Tibial nerve (tissue), 4 donors: ENCODE data around the gene DPAGT1. TPM values are rescaled to one million over a fixed set of nuclear protein-coding genes. Genes with fewer than 3 reads are reported as not detected.

Source experiments
- DNase-seq, 2 donors: peaks; one replicate each; pipeline ENCODE4 v3.0.0-alpha.2; 2019; ENCODE audit warnings: low spot score in 2 of 2
- H3K27ac ChIP-seq, 4 donors: fragments of 200-600 bp; sonication (generic) in 3 of 4; one replicate each; pipeline ENCODE4 v1.5.1; 2017 to 2019; ENCODE audit warnings: mild to moderate bottlenecking in 1 of 4
- H3K27me3 ChIP-seq, 2 donors: fragments of 200-600 bp; sonication (generic) in 1 of 2; one replicate each; pipeline versions ENCODE4 v1.5.1 to v1.6.0; 2017 to 2019
- H3K36me3 ChIP-seq, 3 donors: fragments of 200-600 bp; sonication (generic); one replicate each; pipeline ENCODE4 v1.5.1; 2018 to 2019
- H3K4me1 ChIP-seq, 4 donors: fragments of 200-600 bp; sonication (generic) in 3 of 4; one replicate each; pipeline ENCODE4 v1.5.1; 2017 to 2019
- H3K4me3 ChIP-seq, 4 donors: fragments of 200-600 bp; sonication (generic) in 3 of 4; one replicate each; pipeline ENCODE4 v1.5.1; 2017 to 2019; ENCODE audit warnings: mild to moderate bottlenecking in 1 of 4, moderate library complexity in 1 of 4
- H3K9me3 ChIP-seq, 4 donors: fragments of 200-600 bp; sonication (generic) in 3 of 4; one replicate each; pipeline ENCODE4 v1.5.1; 2017 to 2019
- CTCF ChIP-seq, 5 experiments: fragments of 200-600 bp in 3 of 5; fragments of 450-650 bp in 2 of 5; sonication (generic) in 3 of 5; IDR thresholded peaks; one replicate each; pipeline ENCODE4 v1.5.1; 2016 to 2019; ENCODE audit warnings: antibody characterized with exemption in 5 of 5, mild to moderate bottlenecking in 3 of 5, moderate library complexity in 2 of 5
- EP300 ChIP-seq, 2 donors: sonication (generic); formaldehyde crosslinking; IDR thresholded peaks; one replicate each; pipeline ENCODE4 v1.6.1; 2017; ENCODE audit warnings: antibody characterized with exemption in 2 of 2, mild to moderate bottlenecking in 1 of 2
- POLR2A ChIP-seq, 2 donors: fragments of 450-650 bp; IDR thresholded peaks; one replicate each; pipeline ENCODE4 v1.6.1; 2017; ENCODE audit warnings: antibody characterized with exemption in 2 of 2, mild to moderate bottlenecking in 2 of 2, moderate library complexity in 2 of 2
- WGBS, 2 donors: methylation state at CpG; one replicate each; pipeline ENCODE4 v1.1.5; 2018; 5-methylcytosine and 5-hydroxymethylcytosine counted together
- total RNA-seq, 4 donors: library from RNA; depleted of rRNA; stranded (reverse); fragments of >200 nt; gene quantifications; one replicate each; pipeline ENCODE4 v1.1.0, GENCODE V29; 2016

DPAGT1 gene
- total RNA-seq, 4 donors from 2014 or later = 20.7 to 33.9 (median 23.5) TPM

GRCh38 chr11:119126675-119127268 is 25.1 kb upstream of the DPAGT1 start:
- no peak for TF ChIP-seq EP300 (IDR thresholded peaks at IDR 0.05)
- TF ChIP-seq POLR2A (IDR thresholded peaks at IDR 0.05) = no peak
- no peak for TF ChIP-seq CTCF (IDR thresholded peaks at IDR 0.05)
- peaks cover 0 to 28% (median 8%) of the 10 kb centered on the region in 4 donors for H3K4me1 ChIP-seq

GRCh38 chr11:119125821-119126220 is 24.2 kb upstream of the DPAGT1 start:
- Histone ChIP-seq H3K27me3 (no peaks in the 10 kb centered on the region), H3K9me3 (no peaks in the 10 kb centered on the region), H3K4me3 (no peak overlapping the region), H3K27ac (no peak overlapping the region), H3K36me3 (peaks cover 0 to 54% (median 9%) of the 10 kb centered on the region in 3 donors), H3K4me1 (peaks cover 0 to 29% (median 8%) of the 10 kb centered on the region in 4 donors)
- no peak for DNase-seq
- 84 to 87% methylated on average over 6 of the region's 6 CpGs for WGBS, 2 donors
- TF ChIP-seq EP300 (IDR thresholded peaks at IDR 0.05) (no peak), CTCF (IDR thresholded peaks at IDR 0.05) (no peak), POLR2A (IDR thresholded peaks at IDR 0.05) (no peak)

More at GRCh38 chr11:119126675-119127268, 25.1 kb upstream of the DPAGT1 start:
- Histone ChIP-seq H3K36me3 (peaks cover 0 to 63% (median 9%) of the 10 kb centered on the region in 3 donors), H3K4me3 (no peak overlapping the region), H3K27me3 (no peaks in the 10 kb centered on the region), H3K9me3 (no peaks in the 10 kb centered on the region), H3K27ac (no peak overlapping the region)
- DNase-seq = no peak
- WGBS, 2 donors = 41 to 52% methylated on average over 5 of the region's 5 CpGs

GRCh38 chr11:119121811-119122124 is 20.1 kb upstream of the DPAGT1 start:
- Histone ChIP-seq H3K4me3 (peak overlapping the region; percentile 66 to 98 (median 78)), H3K27me3 (no peaks in the 10 kb centered on the region), H3K36me3 (peaks cover 0 to 32% (median 9%) of the 10 kb centered on the region in 3 donors), H3K27ac (peak overlapping the region in 3 of 4 donors; percentile 82 to 92 (median 86)), H3K4me1 (peaks cover 0 to 33% (median 11%) of the 10 kb centered on the region in 4 donors), H3K9me3 (no peaks in the 10 kb centered on the region)
- no peak for TF ChIP-seq EP300 (IDR thresholded peaks at IDR 0.05)
- no peak for TF ChIP-seq POLR2A (IDR thresholded peaks at IDR 0.05)
- TF ChIP-seq CTCF (IDR thresholded peaks at IDR 0.05) = no peak
- 0% methylated on average over 20 of the region's 20 CpGs for WGBS, 2 donors
- no peak for DNase-seq

- no peaks in the 10 kb centered on the region for H3K9me3 ChIP-seq
- no peaks in the 10 kb centered on the region for H3K27me3 ChIP-seq
- H3K27ac ChIP-seq = peak within 1 kb of the TSS; percentile 72 to 92 (median 84)
- 1 to 2% methylated on average over 15 to 52 of the region's 54 CpGs for whole genome bisulfite sequencing, 2 donors
- H3K4me1 ChIP-seq = peaks cover 0 to 28% (median 11%) of the 10 kb centered on the region in 4 donors
- peaks cover 0 to 37% (median 9%) of the 10 kb centered on the region in 3 donors for H3K36me3 ChIP-seq
- peak; percentile 99 for DNase-seq
- H3K4me3 ChIP-seq = peak within 1 kb of the TSS; percentile 66 to 98 (median 78)
- TF ChIP-seq POLR2A (IDR thresholded peaks at IDR 0.05) = peak in 1 of 2 donors; percentile 83
- TF ChIP-seq EP300 (IDR thresholded peaks at IDR 0.05) = peak; percentile 84 to 95
- TF ChIP-seq CTCF (IDR thresholded peaks at IDR 0.05) = peak in 1 of 5 experiments; percentile 25
These were observed 19.6 kb upstream of the DPAGT1 start, which contains the start of gene HINFP for GRCh38 chr11:119121008-119121810. TSS of gene HINFP (plus strand) at chr11:119121580. CDS start at chr11:119126945, 5,365 bp downstream.

- WGBS, 2 donors = 17 to 19% methylated on average over 5 of the region's 5 CpGs
- TF ChIP-seq CTCF (IDR thresholded peaks at IDR 0.05) (no peak), POLR2A (IDR thresholded peaks at IDR 0.05) (no peak), EP300 (IDR thresholded peaks at IDR 0.05) (no peak)
- peaks cover 0 to 41% (median 9%) of the 10 kb centered on the region in 3 donors for H3K36me3 ChIP-seq
- peaks cover 0 to 25% (median 11%) of the 10 kb centered on the region in 4 donors for H3K4me1 ChIP-seq
- peak overlapping the region; percentile 47 to 88 (median 68) for H3K4me3 ChIP-seq
- no peak for DNase-seq
- peak overlapping the region; percentile 72 to 92 (median 84) for H3K27ac ChIP-seq
- no peaks in the 10 kb centered on the region for H3K27me3 ChIP-seq
- no peaks in the 10 kb centered on the region for H3K9me3 ChIP-seq
These were observed 19.0 kb upstream of the DPAGT1 start for GRCh38 chr11:119120639-119121007.
